Measurements from ENCODE around the gene NFILZ.

DNA sequence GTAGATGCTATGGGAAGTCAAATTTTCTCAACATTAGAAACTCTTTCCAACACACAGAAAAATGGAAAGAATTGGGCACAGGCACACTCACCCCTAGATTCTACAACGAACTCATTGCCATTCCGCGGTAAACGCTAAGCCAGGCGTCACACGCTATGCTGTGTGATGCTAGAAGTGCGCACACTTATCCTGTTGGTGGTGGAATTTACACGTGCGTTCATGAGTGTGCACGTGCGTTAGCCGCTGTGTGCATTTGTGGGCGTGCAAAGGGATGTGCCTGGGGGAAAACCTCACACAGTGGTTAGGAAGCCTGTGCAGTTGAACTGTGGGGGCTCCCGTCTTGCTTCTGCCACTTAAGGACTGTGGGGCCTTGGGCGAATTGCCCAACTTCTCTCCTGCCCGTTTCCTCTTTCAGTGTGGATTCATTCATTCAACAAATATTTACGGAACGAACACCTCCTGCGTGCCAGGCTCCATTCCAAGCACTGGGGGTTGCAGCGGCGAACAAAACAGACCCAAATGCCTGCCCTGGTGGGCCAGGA lies 7.7 kb downstream of the NFILZ start:
- TF ChIP-seq EZH2 (IDR thresholded peaks at IDR 0.05) (no peak), POLR2AphosphoS5 (IDR thresholded peaks at IDR 0.05; ENCODE audit: borderline replicate concordance, low read depth, low read length) (no peak)
